ENCODE measurements around the gene TRAPPC12.

- TF ChIP-seq POLR2AphosphoS5 (IDR thresholded peaks at IDR 0.05) (no peak), POLR2A (IDR thresholded peaks at IDR 0.05) (no peak), CTCF (IDR thresholded peaks at IDR 0.05) (no peak)
Measured at GRCh38 chr2:3420076-3420768, 40.7 kb downstream of the TRAPPC12 start.
